GM18499 (cell line): ENCODE measurements around the gene RPS14.
A peak's percentile ranks its signal among the peaks of the same experiment; 100 is the strongest.

Experiments used
- ATAC-seq: cut with Tn5 transposase; IDR thresholded peaks from one replicate; pipeline ENCODE4 v1.9.1; 2021; ENCODE audit warnings: moderate number of reproducible peaks; ENCODE audit not compliant: insufficient read depth, unreplicated experiment

The RPS14 gene

GRCh38 chr5:150402229-150402773 is 47.2 kb downstream of the RPS14 start:
- ATAC-seq = no peak

DNA sequence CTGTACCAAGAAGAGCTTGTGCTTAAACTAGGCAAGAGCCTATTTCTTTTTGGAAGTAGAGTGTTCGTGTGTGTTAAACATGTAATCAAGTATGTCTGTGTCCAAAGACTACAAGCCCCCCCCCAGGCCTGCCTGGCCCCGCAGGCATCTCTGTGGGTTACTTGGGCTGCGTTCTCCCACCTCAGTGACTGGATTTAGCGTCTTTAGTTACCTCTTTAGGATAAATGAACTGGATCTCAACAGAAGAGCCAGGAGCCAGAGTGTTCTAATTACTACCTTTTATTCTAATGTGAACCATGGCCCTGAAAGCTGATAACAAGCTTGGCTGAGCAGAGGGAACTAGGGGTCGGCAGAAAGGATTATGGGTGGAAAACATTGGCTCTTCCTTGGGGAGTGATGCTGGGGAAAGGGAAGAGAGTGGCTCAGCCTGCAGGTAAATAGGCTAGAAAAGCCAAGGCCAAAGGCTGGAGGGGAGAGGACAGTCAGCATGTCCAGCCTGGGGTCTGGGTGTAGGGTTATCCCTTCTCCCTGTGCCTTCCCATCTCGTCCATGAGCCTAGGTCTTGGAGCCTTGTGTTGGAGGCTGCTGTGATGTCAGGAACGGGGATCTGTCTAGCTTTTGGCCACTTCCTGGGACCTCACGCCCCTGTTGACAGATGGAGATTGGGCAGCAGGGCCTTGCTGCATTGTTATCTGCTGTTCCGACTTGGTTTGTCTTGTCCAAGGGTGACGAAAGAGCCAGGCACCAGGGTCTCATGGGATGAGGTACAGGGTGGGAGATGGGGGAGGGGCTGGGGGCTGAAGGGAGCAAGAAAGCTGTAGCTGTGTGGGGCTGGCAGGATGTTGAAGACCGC is 47.9 kb downstream of the RPS14 start:
- ATAC-seq = no peak

GRCh38 chr5:150401076-150401375 is 48.5 kb downstream of the RPS14 start:
- ATAC-seq = no peak

GRCh38 chr5:150400316-150401075 is 49.0 kb downstream of the RPS14 start:
- ATAC-seq = no peak

DNA sequence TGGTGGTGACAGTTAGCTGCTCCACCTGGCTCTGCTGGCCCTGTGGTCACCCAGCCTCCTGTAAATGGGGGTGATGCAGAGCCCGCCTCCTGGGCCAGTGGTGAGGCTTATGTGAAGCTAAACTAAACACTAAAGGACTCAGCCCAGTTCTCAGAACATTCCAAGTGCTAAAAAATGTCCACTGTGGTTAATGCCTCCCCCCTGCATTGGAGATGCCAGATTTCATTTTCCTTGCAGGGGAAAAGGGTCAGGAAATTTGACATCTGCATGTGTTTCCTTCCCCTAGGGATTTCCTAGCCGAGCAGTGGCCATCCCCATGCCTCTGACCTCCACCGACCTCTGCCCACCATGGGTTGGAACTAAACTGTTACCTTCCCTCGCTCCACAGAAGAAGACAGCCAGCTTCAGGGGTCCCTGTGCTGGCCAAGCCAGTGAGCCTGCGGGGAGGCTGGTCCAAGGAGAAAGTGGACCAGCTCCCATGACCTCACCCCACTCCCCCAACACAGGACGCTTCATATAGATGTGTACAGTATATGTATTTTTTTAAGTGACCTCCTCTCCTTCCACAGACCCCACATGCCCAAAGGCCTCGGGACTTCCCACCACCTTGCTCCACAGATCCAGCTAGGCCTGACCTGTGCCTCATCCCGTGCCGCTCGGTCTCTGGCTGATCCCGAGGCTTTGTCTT is 49.9 kb downstream of the RPS14 start:
- no peak for ATAC-seq

GRCh38 chr5:150398722-150399523 is 50.6 kb downstream of the RPS14 start:
- peak; percentile 44 for ATAC-seq

GRCh38 chr5:150397782-150398721 is 51.5 kb downstream of the RPS14 start:
- no peak for ATAC-seq

- ATAC-seq = no peak
Observed at GRCh38 chr5:150397146-150397781, 52.3 kb downstream of the RPS14 start.

- ATAC-seq = no peak
Observed at GRCh38 chr5:150396267-150396666, 53.3 kb downstream of the RPS14 start.

DNA sequence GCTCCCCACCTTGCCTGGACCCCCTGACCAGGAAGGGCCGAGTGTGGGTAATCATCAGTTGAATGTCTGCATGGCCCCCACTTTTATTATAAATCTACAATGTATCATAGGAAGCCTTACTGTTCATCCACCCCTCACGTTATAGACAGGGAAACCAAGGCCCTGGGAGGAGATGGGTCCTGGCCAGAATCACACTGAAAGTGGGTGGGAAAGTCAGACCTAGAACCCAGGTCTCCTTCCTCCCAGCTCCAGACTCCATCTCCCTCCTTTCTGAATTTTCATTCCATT is 53.9 kb downstream of the RPS14 start:
- no peak for ATAC-seq

- no peak for ATAC-seq
Observed at GRCh38 chr5:150394912-150395687, 54.4 kb downstream of the RPS14 start.

GRCh38 chr5:150394131-150394530 is 55.4 kb downstream of the RPS14 start:
- ATAC-seq = no peak

GRCh38 chr5:150393096-150393645 is 56.4 kb downstream of the RPS14 start:
- ATAC-seq = no peak

DNA sequence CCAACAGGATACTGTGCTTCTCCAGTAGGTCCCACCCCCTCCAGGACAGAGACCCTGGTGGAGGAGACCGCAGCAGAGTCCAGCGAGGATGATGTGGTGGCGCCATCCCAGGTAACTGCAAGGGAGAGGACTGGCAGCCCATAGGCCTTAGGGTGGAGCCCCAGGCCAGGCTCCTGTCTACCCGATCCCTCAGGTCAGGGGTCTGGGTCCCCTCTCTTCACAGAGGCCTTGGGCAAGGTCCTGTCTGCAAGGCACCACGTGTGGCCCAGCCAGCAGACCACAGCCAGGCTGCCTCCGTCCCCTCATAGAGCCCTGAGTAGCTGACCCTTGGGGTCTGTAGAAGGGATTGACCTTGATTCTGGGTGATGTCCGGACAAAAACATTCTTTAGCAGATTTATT is 56.9 kb downstream of the RPS14 start:
- ATAC-seq = no peak
